GM12878 (cell line): ENCODE data around the gene RET. TPM values are rescaled to one million over a fixed set of nuclear protein-coding genes. Genes with fewer than 3 reads are reported as not detected.

Source experiments
- ATAC-seq: fragments of 200-7000 bp; cut with Tn5 transposase; 3 replicates; pipeline ENCODE4 v1.9.1; 2020; ENCODE audit warnings: mild to moderate bottlenecking, moderate library complexity
- BruUV-seq: library from RNA; stranded (reverse); fragments of 400-500 nt; replicated peaks from 2 replicates; lab custom pipeline; 2021; lab: Mats Ljungman, UMichigan
- CTCF ChIA-PET: fragments of 300-600 bp; sonication (Branson Sonifier 250); formaldehyde crosslinking; extraction: SDS; loops from one replicate; lab custom pipeline; 2021; ENCODE audit warnings: inconsistent platforms; lab: Yijun Ruan, JAX
- POLR2A ChIA-PET: fragments of 350-600 bp; formaldehyde crosslinking; extraction: SDS; loops from one replicate; lab custom pipeline; 2021; ENCODE audit warnings: inconsistent platforms; lab: Charles Lee
- RAD21 ChIA-PET: fragments of 300-600 bp; sonication (Branson Sonifier 250); formaldehyde crosslinking; loops from one replicate; lab custom pipeline; 2023; ENCODE audit warnings: antibody characterized with exemption; ENCODE audit not compliant: unreplicated experiment; lab: Charles Lee
- SMC1A ChIA-PET: fragments of 300-600 bp; sonication (Branson Sonifier 250); formaldehyde crosslinking; loops from one replicate; lab custom pipeline; 2023; ENCODE audit not compliant: unreplicated experiment, uncharacterized antibody; lab: Charles Lee
- DNase-seq: peaks from one replicate; pipeline ENCODE4 v3.0.0-alpha.2; 2011; ENCODE audit warnings: low read depth, low spot score
- FAIRE-seq: peaks from 3 replicates; lab custom pipeline; 2011; peaks lifted over from hg19 to GRCh38; lab: Jason Lieb, UNC
- H2AFZ ChIP-seq: 2 replicates; pipeline ENCODE4 v1.6.0; 2011; ENCODE audit warnings: low read depth, low read length, control low read depth; ENCODE audit not compliant: control insufficient read depth
- H3K27ac ChIP-seq: 2 replicates; pipeline ENCODE4 v1.5.1; 2011; ENCODE audit warnings: control low read depth; ENCODE audit not compliant: control insufficient read depth, insufficient read depth
- H3K27me3 ChIP-seq, 2 experiments: replicated peaks in 1 of 2; 2 replicates each; pipeline versions ENCODE4 v1.6.0 to v1.6.1; 2011; ENCODE audit warnings: low read length in 1 of 2; ENCODE audit not compliant: control insufficient read depth in 2 of 2, insufficient read depth in 2 of 2
- H3K36me3 ChIP-seq, 2 experiments: 2 replicates each; pipeline ENCODE4 v1.5.1; 2011; ENCODE audit warnings: low read length in 1 of 2; ENCODE audit not compliant: control insufficient read depth in 2 of 2, insufficient read depth in 2 of 2
- H3K4me1 ChIP-seq: 2 replicates; pipeline ENCODE4 v1.6.1; 2011; ENCODE audit warnings: mild to moderate bottlenecking, low read length, moderate library complexity, mixed read lengths; ENCODE audit not compliant: control insufficient read depth, insufficient read depth
- H3K4me2 ChIP-seq: 2 replicates; pipeline ENCODE4 v1.6.0; 2011; ENCODE audit warnings: control low read depth; ENCODE audit not compliant: control insufficient read depth, insufficient read depth
- H3K4me3 ChIP-seq: fragments of 200-600 bp; sonication (generic); 2 replicates; pipeline ENCODE4 v1.5.1; 2016
- H3K79me2 ChIP-seq: 2 replicates; pipeline ENCODE4 v1.6.0; 2011; ENCODE audit warnings: low read length; ENCODE audit not compliant: control insufficient read depth, insufficient read depth
- H3K9ac ChIP-seq: 2 replicates; pipeline ENCODE4 v1.8.0; 2011; ENCODE audit warnings: low read length, control low read depth, mixed read lengths; ENCODE audit not compliant: control insufficient read depth, insufficient read depth
- H3K9me3 ChIP-seq: replicated peaks from 3 replicates; pipeline ENCODE4 v1.5.1; 2011; ENCODE audit warnings: mild to moderate bottlenecking, low read length; ENCODE audit not compliant: control insufficient read depth, insufficient read depth
- H4K20me1 ChIP-seq: 2 replicates; pipeline ENCODE4 v1.6.0; 2011; ENCODE audit not compliant: control insufficient read depth, insufficient read depth
- BACH1 ChIP-seq: fragments of 450-650 bp; IDR thresholded peaks from 2 replicates; pipeline ENCODE4 v1.6.1; 2017; ENCODE audit warnings: mild to moderate bottlenecking, borderline replicate concordance
- IKZF2 ChIP-seq, 2 experiments: fragments of 450-650 bp; IDR thresholded peaks; 2 replicates each; pipeline ENCODE4 v1.6.1; 2017; ENCODE audit warnings: mild to moderate bottlenecking in 2 of 2, moderate library complexity in 2 of 2
- MEF2B ChIP-seq: fragments of 450-650 bp; IDR thresholded peaks from 2 replicates; pipeline ENCODE4 v1.6.1; 2018; ENCODE audit warnings: mild to moderate bottlenecking, moderate library complexity; ENCODE audit not compliant: partially characterized antibody, poor library complexity, severe bottlenecking
- MYB ChIP-seq: fragments of 150-350 bp; IDR thresholded peaks from 2 replicates; pipeline ENCODE4 v1.6.1; 2014; ENCODE audit warnings: mild to moderate bottlenecking, low read depth, low read length, borderline replicate concordance
- NBN ChIP-seq: fragments of 450-650 bp; IDR thresholded peaks from 2 replicates; pipeline ENCODE4 v1.6.1; 2016
- NR2C1 ChIP-seq: fragments of 450-650 bp; IDR thresholded peaks from 2 replicates; pipeline ENCODE4 v1.6.1; 2017; ENCODE audit warnings: antibody characterized with exemption, mild to moderate bottlenecking, moderate library complexity
- NR2F1 ChIP-seq: fragments of 450-650 bp; conservative IDR thresholded peaks from 2 replicates; pipeline ENCODE4 v1.6.1; 2017; ENCODE audit warnings: mild to moderate bottlenecking
- POLR2AphosphoS5 ChIP-seq: IDR thresholded peaks from 2 replicates; pipeline ENCODE4 v1.6.1; 2011; ENCODE audit warnings: mild to moderate bottlenecking, low read length, inconsistent platforms
- POU2F2 ChIP-seq: IDR thresholded peaks from 3 replicates; pipeline ENCODE4 v1.6.1; 2011; ENCODE audit warnings: low read depth, mild to moderate bottlenecking, low read length, borderline replicate concordance
- RFX5 ChIP-seq: IDR thresholded peaks from 2 replicates; pipeline ENCODE4 v1.6.1; 2011; ENCODE audit warnings: low read depth, low read length, improper control_type of control experiment
- SIX5 ChIP-seq: IDR thresholded peaks from 2 replicates; pipeline ENCODE4 v1.6.1; 2011; ENCODE audit warnings: mild to moderate bottlenecking, low read depth, low read length, moderate library complexity; ENCODE audit not compliant: severe bottlenecking
- SMARCA5 ChIP-seq: fragments of 450-650 bp; IDR thresholded peaks from 2 replicates; pipeline ENCODE4 v1.6.1; 2017; ENCODE audit warnings: mild to moderate bottlenecking
- WGBS: methylation state at CpG from one replicate; pipeline ENCODE4 v1.1.6; 2016; ENCODE audit warnings: low lambda C conversion rate; ENCODE audit not compliant: insufficient replicate concordance, insufficient coverage; ENCODE audit errors: missing lambda C conversion rate; 5-methylcytosine and 5-hydroxymethylcytosine counted together
- in situ Hi-C: fragments of 300-500 bp; cut with MboI; formaldehyde crosslinking; loops from 9 replicates; pipeline ENCODE4 v1.14.3; 2018; ENCODE audit warnings: mixed read lengths
- intact Hi-C: fragments of 100-400 bp; cut with micrococcal nuclease; formaldehyde crosslinking; loops from one replicate; pipeline ENCODE4 v1.14.2; 2022; ENCODE audit not compliant: unreplicated experiment
- polyA plus RNA-seq, 11 experiments: library from polyadenylated mRNA; depleted of rRNA in 4 of 11; unstranded in 6 of 11; stranded (reverse) in 5 of 11; fragments of >200 nt; fragmentation: Nextera tagmentation in 4 of 11; fragmentation: Illumina TruSeq in 1 of 11; extraction: Ambion mirVana in 4 of 11; extraction: Trizol in 1 of 11; gene quantifications; 1 replicate in 1 of 11; 2 replicates in 10 of 11; pipeline versions ENCODE4 v1.2.1 to v1.2.3, GENCODE V29; 2011 to 2016; ENCODE audit warnings: inconsistent platforms in 2 of 11, missing spikeins in 2 of 11, low read depth in 1 of 11
- total RNA-seq, 4 experiments: library from RNA; depleted of rRNA in 3 of 4; stranded (reverse); fragments of >200 nt in 3 of 4; fragmentation: Illumina TruSeq in 1 of 4; extraction: Trizol in 1 of 4; gene quantifications; 2 replicates each; pipeline versions ENCODE4 v1.2.1 to v1.2.3, GENCODE V29; 2013 to 2021
- TF ChIP-seq, protein P1 (sequence below): IDR thresholded peaks from 2 replicates; pipeline ENCODE4 v1.6.1; 2012; ENCODE audit warnings: low read depth, low read length, improper control_type of control experiment
- TF ChIP-seq, protein P2 (sequence below): fragments of 450-650 bp; IDR thresholded peaks from 2 replicates; pipeline ENCODE4 v1.6.1; 2017; ENCODE audit warnings: mild to moderate bottlenecking
- TF ChIP-seq, protein P3 (sequence below): IDR thresholded peaks from 2 replicates; pipeline ENCODE4 v1.6.1; 2011; ENCODE audit warnings: low read depth, low read length, improper control_type of control experiment, borderline replicate concordance

Gene RET
- total and polyA plus RNA-seq, 10 of the 15 experiments (the other 5 are each of a cell fraction or from before 2014, with no cell fraction given) = not detected

DNA sequence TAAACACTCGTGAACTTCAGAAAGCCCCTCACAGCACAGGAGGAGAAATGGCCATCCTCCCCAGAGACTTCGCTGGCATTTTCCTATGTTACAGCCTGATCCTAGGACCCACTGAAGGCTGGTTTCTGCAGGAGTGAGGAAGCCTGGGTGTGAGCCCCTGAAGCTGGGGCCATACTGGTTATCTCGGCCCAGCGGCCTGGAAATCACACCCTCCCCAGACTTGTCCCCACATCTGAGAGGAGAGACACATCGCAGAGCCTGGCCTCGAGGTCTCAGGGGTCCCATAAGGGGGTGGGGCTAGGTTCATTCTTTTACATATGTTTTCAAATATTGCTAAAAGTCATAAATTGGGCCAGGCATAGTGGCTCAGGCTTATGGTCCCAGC, 17.5 kb upstream of the RET start:
- DNase-seq (no peak), FAIRE-seq (no peak), ATAC-seq (no peak)
- Histone ChIP-seq H3K27ac (no peak overlapping the region), H3K27me3 (no peaks in the 10 kb centered on the region; a peak in 2 of 4 replicates), H3K9me3 (no peaks in the 10 kb centered on the region), H3K9ac (no peak overlapping the region), H3K4me2 (no peak overlapping the region), H4K20me1 (no peaks in the 10 kb centered on the region), H3K4me1 (no peaks in the 10 kb centered on the region), H3K79me2 (no peaks in the 10 kb centered on the region), H3K36me3 (no peaks in the 10 kb centered on the region), H2AFZ (no peak overlapping the region), H3K4me3 (no peak overlapping the region)
- TF ChIP-seq IKZF2 (IDR thresholded peaks at IDR 0.05) (no peak), NBN (no peak)
- ChIA-PET RAD21 (no interaction called here), SMC1A (no interaction called here), CTCF (no interaction called here), POLR2A (no interaction called here)
- no TSS peak for BruUV-seq
- intact Hi-C loops (no loop called here), in situ Hi-C loops (no loop called here)
- WGBS = 0% methylated on average over 6 of the region's 6 CpGs

DNA sequence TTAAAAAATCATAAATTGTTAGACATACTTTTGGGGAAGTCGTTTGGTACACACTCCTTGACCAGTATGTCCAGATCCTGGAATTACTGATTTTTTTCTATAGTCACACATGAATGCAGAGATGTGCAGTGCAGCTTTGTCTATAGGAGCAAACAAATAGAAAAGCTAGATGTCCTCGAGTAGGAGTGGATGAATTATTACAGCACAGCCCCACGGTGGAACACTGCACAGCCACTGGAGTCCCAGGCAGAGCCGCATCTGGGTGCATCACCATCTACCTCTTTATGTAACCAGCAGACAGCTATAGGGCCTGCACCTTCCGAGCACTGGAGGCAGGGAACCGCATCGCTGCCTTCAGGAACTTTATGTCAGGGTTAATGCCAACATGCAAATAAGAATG, 17.0 kb upstream of the RET start:
- FAIRE-seq = no peak
- TF ChIP-seq, protein P1, sequence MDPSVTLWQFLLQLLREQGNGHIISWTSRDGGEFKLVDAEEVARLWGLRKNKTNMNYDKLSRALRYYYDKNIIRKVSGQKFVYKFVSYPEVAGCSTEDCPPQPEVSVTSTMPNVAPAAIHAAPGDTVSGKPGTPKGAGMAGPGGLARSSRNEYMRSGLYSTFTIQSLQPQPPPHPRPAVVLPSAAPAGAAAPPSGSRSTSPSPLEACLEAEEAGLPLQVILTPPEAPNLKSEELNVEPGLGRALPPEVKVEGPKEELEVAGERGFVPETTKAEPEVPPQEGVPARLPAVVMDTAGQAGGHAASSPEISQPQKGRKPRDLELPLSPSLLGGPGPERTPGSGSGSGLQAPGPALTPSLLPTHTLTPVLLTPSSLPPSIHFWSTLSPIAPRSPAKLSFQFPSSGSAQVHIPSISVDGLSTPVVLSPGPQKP = no peak
- TF ChIP-seq BACH1 (no peak), SIX5 (no peak), POU2F2 (no peak), POLR2AphosphoS5 (no peak), NR2C1 (no peak), NR2F1 (no peak), SMARCA5 (no peak), RFX5 (no peak), MEF2B (no peak), MYB (no peak)
- TF ChIP-seq, protein P2, sequence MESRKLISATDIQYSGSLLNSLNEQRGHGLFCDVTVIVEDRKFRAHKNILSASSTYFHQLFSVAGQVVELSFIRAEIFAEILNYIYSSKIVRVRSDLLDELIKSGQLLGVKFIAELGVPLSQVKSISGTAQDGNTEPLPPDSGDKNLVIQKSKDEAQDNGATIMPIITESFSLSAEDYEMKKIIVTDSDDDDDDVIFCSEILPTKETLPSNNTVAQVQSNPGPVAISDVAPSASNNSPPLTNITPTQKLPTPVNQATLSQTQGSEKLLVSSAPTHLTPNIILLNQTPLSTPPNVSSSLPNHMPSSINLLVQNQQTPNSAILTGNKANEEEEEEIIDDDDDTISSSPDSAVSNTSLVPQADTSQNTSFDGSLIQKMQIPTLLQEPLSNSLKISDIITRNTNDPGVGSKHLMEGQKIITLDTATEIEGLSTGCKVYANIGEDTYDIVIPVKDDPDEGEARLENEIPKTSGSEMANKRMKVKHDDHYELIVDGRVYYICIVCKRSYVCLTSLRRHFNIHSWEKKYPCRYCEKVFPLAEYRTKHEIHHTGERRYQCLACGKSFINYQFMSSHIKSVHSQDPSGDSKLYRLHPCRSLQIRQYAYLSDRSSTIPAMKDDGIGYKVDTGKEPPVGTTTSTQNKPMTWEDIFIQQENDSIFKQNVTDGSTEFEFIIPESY = no peak
- TF ChIP-seq, protein P3, sequence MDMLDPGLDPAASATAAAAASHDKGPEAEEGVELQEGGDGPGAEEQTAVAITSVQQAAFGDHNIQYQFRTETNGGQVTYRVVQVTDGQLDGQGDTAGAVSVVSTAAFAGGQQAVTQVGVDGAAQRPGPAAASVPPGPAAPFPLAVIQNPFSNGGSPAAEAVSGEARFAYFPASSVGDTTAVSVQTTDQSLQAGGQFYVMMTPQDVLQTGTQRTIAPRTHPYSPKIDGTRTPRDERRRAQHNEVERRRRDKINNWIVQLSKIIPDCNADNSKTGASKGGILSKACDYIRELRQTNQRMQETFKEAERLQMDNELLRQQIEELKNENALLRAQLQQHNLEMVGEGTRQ = no peak

More for the DNA sequence above, 17.0 kb upstream of the RET start:
- ChIA-PET SMC1A (no interaction called here), RAD21 (no interaction called here), CTCF (no interaction called here), POLR2A (no interaction called here)
- Histone ChIP-seq H3K27me3 (no peaks in the 10 kb centered on the region; a peak in 2 of 4 replicates), H3K36me3 (no peaks in the 10 kb centered on the region), H3K4me2 (no peak overlapping the region), H3K27ac (no peak overlapping the region), H3K9me3 (no peaks in the 10 kb centered on the region), H3K4me1 (no peaks in the 10 kb centered on the region), H3K4me3 (no peak overlapping the region), H3K9ac (no peak overlapping the region), H3K79me2 (no peaks in the 10 kb centered on the region), H2AFZ (no peak overlapping the region), H4K20me1 (no peaks in the 10 kb centered on the region)
- 11% methylated on average over 7 of the region's 7 CpGs for WGBS
- no TSS peak for BruUV-seq
- ATAC-seq (no peak), DNase-seq (no peak)
- intact Hi-C loops (no loop called here), in situ Hi-C loops (no loop called here)
